ENCODE measurements around the gene OPCML. TPM values are rescaled to one million over a fixed set of nuclear protein-coding genes. Genes with fewer than 3 reads are reported as not detected.

Gene OPCML
- total RNA-seq, 1 experiment from 2014 or later: 0.13 TPM

DNA sequence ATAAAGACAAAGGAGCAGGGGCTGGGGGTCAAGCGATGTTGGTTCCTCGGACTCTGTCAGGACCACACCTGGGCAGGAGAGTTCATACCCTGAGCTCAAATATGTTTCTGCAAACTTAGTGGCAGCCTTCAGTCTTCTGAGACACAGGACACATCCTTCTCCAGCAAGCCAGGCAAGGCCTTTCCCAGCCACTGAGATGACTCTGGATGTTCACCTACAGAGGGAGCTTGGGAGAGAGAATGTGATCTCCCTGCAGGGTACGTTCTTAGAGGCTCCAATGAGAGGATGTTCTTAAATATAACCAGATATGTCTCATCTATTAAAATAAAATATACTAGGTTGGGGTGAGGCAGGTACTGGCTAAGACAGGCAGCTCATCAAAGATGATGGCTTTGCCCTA lies 461.5 kb downstream of the OPCML start:
- TF ChIP-seq, protein P1, sequence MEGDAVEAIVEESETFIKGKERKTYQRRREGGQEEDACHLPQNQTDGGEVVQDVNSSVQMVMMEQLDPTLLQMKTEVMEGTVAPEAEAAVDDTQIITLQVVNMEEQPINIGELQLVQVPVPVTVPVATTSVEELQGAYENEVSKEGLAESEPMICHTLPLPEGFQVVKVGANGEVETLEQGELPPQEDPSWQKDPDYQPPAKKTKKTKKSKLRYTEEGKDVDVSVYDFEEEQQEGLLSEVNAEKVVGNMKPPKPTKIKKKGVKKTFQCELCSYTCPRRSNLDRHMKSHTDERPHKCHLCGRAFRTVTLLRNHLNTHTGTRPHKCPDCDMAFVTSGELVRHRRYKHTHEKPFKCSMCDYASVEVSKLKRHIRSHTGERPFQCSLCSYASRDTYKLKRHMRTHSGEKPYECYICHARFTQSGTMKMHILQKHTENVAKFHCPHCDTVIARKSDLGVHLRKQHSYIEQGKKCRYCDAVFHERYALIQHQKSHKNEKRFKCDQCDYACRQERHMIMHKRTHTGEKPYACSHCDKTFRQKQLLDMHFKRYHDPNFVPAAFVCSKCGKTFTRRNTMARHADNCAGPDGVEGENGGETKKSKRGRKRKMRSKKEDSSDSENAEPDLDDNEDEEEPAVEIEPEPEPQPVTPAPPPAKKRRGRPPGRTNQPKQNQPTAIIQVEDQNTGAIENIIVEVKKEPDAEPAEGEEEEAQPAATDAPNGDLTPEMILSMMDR (conservative IDR thresholded peaks at IDR 0.05; ENCODE audit: low read depth, low read length): no peak
- no peak for TF ChIP-seq EZH2 (IDR thresholded peaks at IDR 0.05; ENCODE audit: borderline replicate concordance, low read depth, low read length, poor library complexity, severe bottlenecking)
- DNase-seq (ENCODE audit: low spot score): no peak
- no peaks in the 10 kb centered on the region for H3K36me3 ChIP-seq (ENCODE audit: insufficient read depth, low read length, poor library complexity, severe bottlenecking)
- H3K9me3 ChIP-seq (ENCODE audit: low read depth, low read length, poor library complexity, severe bottlenecking): no peaks in the 10 kb centered on the region
- no peak overlapping the region for H3K4me3 ChIP-seq (ENCODE audit: low read depth, low read length, poor library complexity, severe bottlenecking)
- no TSS peak for BruUV-seq (replicated peaks)
- CTCF ChIA-PET: no interaction called here
- H3K27me3 ChIP-seq (replicated peaks; ENCODE audit: insufficient read depth, low read depth, low read length, poor library complexity): peaks cover 25% of the 10 kb centered on the region
- H3K27ac ChIP-seq (ENCODE audit: low read depth, low read length, poor library complexity, severe bottlenecking): no peak overlapping the region
- intact Hi-C loops (cut with micrococcal nuclease; ENCODE audit: unreplicated experiment): loop anchor here (10.0 kb wide), 1 partner anchor 1064 kb away; no protein-coding TSS in a partner anchor
- POLR2A ChIA-PET (ENCODE audit: low non-redundant PET): no interaction called here
- no peaks in the 10 kb centered on the region for H3K4me1 ChIP-seq (ENCODE audit: insufficient read depth, low read length, poor library complexity, severe bottlenecking)

DNA sequence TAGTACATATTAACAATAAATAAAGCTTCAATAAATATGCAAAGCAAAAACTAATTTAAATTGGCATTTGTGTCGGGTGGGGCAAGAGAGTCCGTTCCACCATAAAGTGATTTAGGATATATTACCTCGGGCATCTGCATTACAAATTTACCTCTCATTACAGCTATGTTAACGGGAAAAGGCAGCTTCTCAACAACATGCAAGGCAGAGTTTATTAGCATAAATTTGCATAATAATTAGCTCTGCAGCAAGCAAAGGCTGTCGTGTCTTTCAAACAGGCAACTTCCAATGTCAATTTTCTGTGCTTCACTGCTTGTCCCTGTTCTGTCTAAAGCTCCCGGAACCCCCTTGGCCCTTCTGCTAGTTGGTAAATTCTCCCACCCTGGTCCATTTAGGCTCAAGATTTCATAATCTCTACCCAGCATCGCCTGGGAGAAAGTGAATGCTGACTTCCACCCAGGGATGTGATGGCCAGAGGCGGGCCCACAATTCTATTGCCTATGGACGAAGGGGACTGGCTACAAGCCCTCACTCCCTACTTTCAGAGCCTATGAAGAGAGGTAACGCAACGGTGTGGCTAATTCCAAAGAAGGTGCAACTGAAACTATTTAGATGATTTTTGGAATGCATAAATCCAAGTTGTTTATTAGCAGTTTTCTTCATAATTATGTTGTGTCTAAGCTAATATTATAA lies 462.1 kb downstream of the OPCML start:
- H3K27ac ChIP-seq (ENCODE audit: low read depth, low read length, poor library complexity, severe bottlenecking): no peak overlapping the region
- no peak for DNase-seq (ENCODE audit: low spot score)
- no peaks in the 10 kb centered on the region for H3K36me3 ChIP-seq (ENCODE audit: insufficient read depth, low read length, poor library complexity, severe bottlenecking)
- no peak overlapping the region for H3K4me3 ChIP-seq (ENCODE audit: low read depth, low read length, poor library complexity, severe bottlenecking)
- POLR2A ChIA-PET (ENCODE audit: low non-redundant PET): no interaction called here
- intact Hi-C loops (cut with micrococcal nuclease; ENCODE audit: unreplicated experiment): loop anchor here (10.0 kb wide), 1 partner anchor 1065 kb away; no protein-coding TSS in a partner anchor
- no TSS peak for BruUV-seq (replicated peaks)
- no peaks in the 10 kb centered on the region for H3K4me1 ChIP-seq (ENCODE audit: insufficient read depth, low read length, poor library complexity, severe bottlenecking)
- CTCF ChIA-PET: no interaction called here
- no peaks in the 10 kb centered on the region for H3K9me3 ChIP-seq (ENCODE audit: low read depth, low read length, poor library complexity, severe bottlenecking)
- H3K27me3 ChIP-seq (replicated peaks; ENCODE audit: insufficient read depth, low read depth, low read length, poor library complexity): peaks cover 19% of the 10 kb centered on the region
- TF ChIP-seq EZH2 (IDR thresholded peaks at IDR 0.05; ENCODE audit: borderline replicate concordance, low read depth, low read length, poor library complexity, severe bottlenecking): no peak
- TF ChIP-seq, protein P1 (conservative IDR thresholded peaks at IDR 0.05; ENCODE audit: low read depth, low read length): no peak

DNA sequence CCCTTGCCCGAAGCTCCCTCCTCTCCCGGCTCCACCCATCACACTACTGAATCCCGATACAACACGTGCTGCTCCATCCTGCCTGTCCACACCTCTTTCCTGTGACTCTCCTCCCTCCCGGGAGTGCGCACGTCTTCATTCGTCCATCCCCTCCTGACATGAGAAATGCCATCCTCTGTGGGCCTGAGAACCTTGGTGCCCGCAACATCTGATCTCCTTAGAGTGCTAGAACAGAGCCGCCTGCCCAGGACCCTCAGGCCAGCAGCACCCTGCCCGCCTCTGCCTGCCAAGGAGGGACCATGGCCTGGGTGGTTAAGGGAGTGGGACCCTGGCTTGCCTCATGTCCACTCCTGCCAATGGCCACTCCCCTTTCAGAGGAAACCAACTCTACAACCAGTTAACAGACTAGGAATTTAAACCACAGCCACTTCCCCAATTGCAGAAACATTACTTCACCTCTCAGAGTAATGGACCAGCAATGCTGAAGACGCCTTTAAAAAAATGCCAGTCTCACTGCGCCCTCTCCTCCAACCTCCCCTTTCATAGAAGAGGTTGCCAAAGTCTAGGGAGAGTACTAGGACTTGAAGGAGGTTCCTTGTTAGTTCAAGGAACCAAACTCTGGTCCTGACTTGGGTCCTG lies 466.3 kb downstream of the OPCML start:
- CTCF ChIA-PET: no interaction called here
- BruUV-seq (replicated peaks): no TSS peak
- intact Hi-C loops (cut with micrococcal nuclease; ENCODE audit: unreplicated experiment): no loop called here

More for the DNA sequence above, 466.3 kb downstream of the OPCML start:
- Histone ChIP-seq H3K27ac (ENCODE audit: low read depth, low read length, poor library complexity, severe bottlenecking) (no peak overlapping the region), H3K4me3 (ENCODE audit: low read depth, low read length, poor library complexity, severe bottlenecking) (no peak overlapping the region), H3K4me1 (ENCODE audit: insufficient read depth, low read length, poor library complexity, severe bottlenecking) (no peaks in the 10 kb centered on the region), H3K36me3 (ENCODE audit: insufficient read depth, low read length, poor library complexity, severe bottlenecking) (no peaks in the 10 kb centered on the region), H3K27me3 (replicated peaks; ENCODE audit: insufficient read depth, low read depth, low read length, poor library complexity) (no peaks in the 10 kb centered on the region), H3K9me3 (ENCODE audit: low read depth, low read length, poor library complexity, severe bottlenecking) (no peaks in the 10 kb centered on the region)
- POLR2A ChIA-PET (ENCODE audit: low non-redundant PET): no interaction called here
- TF ChIP-seq, protein P1 (conservative IDR thresholded peaks at IDR 0.05; ENCODE audit: low read depth, low read length): no peak
- no peak for TF ChIP-seq EZH2 (IDR thresholded peaks at IDR 0.05; ENCODE audit: borderline replicate concordance, low read depth, low read length, poor library complexity, severe bottlenecking)
- DNase-seq (ENCODE audit: low spot score): no peak

Data from A673 (cell line).